ENCODE measurements around the gene LONP2. TPM values are rescaled to one million over a fixed set of nuclear protein-coding genes. Genes with fewer than 3 reads are reported as not detected.

Gene LONP2
- polyA plus RNA-seq, 3 donors = 21.5 to 35.6 (median 26.0) TPM

DNA sequence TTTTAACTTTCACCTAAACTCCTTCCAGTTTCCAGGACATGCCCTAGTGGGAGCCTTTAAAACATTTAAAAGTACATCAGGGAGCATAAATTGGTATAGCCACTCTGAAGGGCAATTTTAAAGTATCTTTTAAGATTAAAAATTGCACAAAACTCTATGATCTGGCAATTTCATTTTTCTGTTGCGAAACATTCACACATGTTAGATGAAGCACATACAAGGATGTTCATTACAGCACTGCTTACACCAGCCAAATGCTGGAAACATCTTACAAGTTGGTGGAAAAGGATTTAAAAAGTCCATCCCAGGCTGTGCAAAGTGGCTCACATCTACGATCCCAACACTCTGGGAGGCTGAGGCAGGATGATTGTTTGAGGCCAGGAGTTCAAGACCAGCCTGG is 26.4 kb upstream of the LONP2 start:
- H3K79me2 ChIP-seq (ENCODE audit: insufficient read depth, low read length) = no peaks in the 10 kb centered on the region
- H4K20me1 ChIP-seq (ENCODE audit: insufficient read depth, low read length) = no peaks in the 10 kb centered on the region
- H3K27ac Mint-ChIP-seq = no peak overlapping the region
- WGBS (ENCODE audit: insufficient coverage) = no CpG with 5 or more reads among the region's 2 CpGs
- H3K27ac ChIP-seq (ENCODE audit: low read depth in 1 of 2, low read length in 2 of 2) = no peak overlapping the region
- no peak for DNase-seq
- no peak overlapping the region for H3K4me2 ChIP-seq (replicated peaks; ENCODE audit: extremely low read depth, low read length, poor library complexity, severe bottlenecking)
- no peaks in the 10 kb centered on the region for H3K9me3 ChIP-seq (replicated peaks in 1 of 2; ENCODE audit: control insufficient read depth in 1 of 2, insufficient read depth in 1 of 2, low read length in 2 of 2)
- H2AFZ ChIP-seq (ENCODE audit: insufficient read depth, low read depth, low read length, poor library complexity, severe bottlenecking) = no peak overlapping the region
- H3K4me1 ChIP-seq (ENCODE audit: control insufficient read depth in 1 of 2, insufficient read depth in 2 of 2, low read length in 2 of 2) = no peaks in the 10 kb centered on the region
- H3K4me3 ChIP-seq (replicated peaks in 1 of 3; ENCODE audit: low read depth in 2 of 3, low read length in 3 of 3) = no peak overlapping the region
- no peak overlapping the region for H3K4me3 Mint-ChIP-seq
- no peaks in the 10 kb centered on the region for H3K9me3 Mint-ChIP-seq
- peaks cover 0 to 6% (median 0%) of the 10 kb centered on the region in 3 donors for H3K27me3 Mint-ChIP-seq (ENCODE audit: low read depth in 3 of 3)
- TF ChIP-seq, protein P1, sequence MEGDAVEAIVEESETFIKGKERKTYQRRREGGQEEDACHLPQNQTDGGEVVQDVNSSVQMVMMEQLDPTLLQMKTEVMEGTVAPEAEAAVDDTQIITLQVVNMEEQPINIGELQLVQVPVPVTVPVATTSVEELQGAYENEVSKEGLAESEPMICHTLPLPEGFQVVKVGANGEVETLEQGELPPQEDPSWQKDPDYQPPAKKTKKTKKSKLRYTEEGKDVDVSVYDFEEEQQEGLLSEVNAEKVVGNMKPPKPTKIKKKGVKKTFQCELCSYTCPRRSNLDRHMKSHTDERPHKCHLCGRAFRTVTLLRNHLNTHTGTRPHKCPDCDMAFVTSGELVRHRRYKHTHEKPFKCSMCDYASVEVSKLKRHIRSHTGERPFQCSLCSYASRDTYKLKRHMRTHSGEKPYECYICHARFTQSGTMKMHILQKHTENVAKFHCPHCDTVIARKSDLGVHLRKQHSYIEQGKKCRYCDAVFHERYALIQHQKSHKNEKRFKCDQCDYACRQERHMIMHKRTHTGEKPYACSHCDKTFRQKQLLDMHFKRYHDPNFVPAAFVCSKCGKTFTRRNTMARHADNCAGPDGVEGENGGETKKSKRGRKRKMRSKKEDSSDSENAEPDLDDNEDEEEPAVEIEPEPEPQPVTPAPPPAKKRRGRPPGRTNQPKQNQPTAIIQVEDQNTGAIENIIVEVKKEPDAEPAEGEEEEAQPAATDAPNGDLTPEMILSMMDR (IDR thresholded peaks at IDR 0.05) = no peak
- peaks cover 5% of the 10 kb centered on the region for H3K4me1 Mint-ChIP-seq
- no peaks in the 10 kb centered on the region for H3K36me3 Mint-ChIP-seq
- H3K36me3 ChIP-seq (replicated peaks in 1 of 2; ENCODE audit: control insufficient read depth in 1 of 2, insufficient read depth in 2 of 2, low read length in 2 of 2) = no peaks in the 10 kb centered on the region
- no peaks in the 10 kb centered on the region for H3K27me3 ChIP-seq (ENCODE audit: control insufficient read depth in 2 of 2, insufficient read depth in 2 of 2, low read length in 2 of 2)
- intact Hi-C loops (cut with micrococcal nuclease) = no loop called here
- no peak overlapping the region for H3K9ac ChIP-seq (ENCODE audit: insufficient read depth, low read length, poor library complexity, severe bottlenecking)

DNA sequence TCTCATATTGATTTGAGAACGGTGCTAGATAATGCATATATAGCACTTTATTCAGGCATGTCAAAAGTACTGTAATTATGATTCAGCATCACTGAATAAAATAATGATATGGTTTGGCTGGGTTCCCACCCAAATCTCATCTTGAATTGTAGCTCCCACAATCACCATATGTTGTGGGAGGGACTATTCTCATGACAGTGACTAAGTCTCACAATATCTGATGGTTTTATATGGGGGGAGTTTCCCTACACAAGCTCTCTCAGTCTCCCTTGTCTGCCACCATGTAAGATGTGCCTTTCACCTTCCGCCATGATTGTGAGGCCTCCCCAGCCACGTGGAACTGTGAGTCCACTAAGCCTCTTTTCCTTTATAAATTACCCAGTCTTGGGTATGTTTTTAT is 25.6 kb upstream of the LONP2 start:
- no peaks in the 10 kb centered on the region for H3K4me1 ChIP-seq (ENCODE audit: control insufficient read depth in 1 of 2, insufficient read depth in 2 of 2, low read length in 2 of 2)
- Mint-ChIP-seq H3K9me3 (peaks cover 0 to 2% (median 0%) of the 10 kb centered on the region in 7 donors), H3K27ac (no peak overlapping the region), H3K36me3 (no peaks in the 10 kb centered on the region), H3K27me3 (ENCODE audit: low read depth in 3 of 3) (peaks cover 0 to 6% (median 0%) of the 10 kb centered on the region in 3 donors), H3K4me1 (peaks cover 5% of the 10 kb centered on the region), H3K4me3 (no peak overlapping the region)
- H3K36me3 ChIP-seq (replicated peaks in 1 of 2; ENCODE audit: control insufficient read depth in 1 of 2, insufficient read depth in 2 of 2, low read length in 2 of 2) = no peaks in the 10 kb centered on the region
- intact Hi-C loops (cut with micrococcal nuclease) = no loop called here
- WGBS (ENCODE audit: insufficient coverage) = no CpG with 5 or more reads among the region's 3 CpGs
- H3K79me2 ChIP-seq (ENCODE audit: insufficient read depth, low read length) = no peaks in the 10 kb centered on the region
- no peak overlapping the region for H3K27ac ChIP-seq (ENCODE audit: low read depth in 1 of 2, low read length in 2 of 2)
- no peak overlapping the region for H2AFZ ChIP-seq (ENCODE audit: insufficient read depth, low read depth, low read length, poor library complexity, severe bottlenecking)
- H3K9ac ChIP-seq (ENCODE audit: insufficient read depth, low read length, poor library complexity, severe bottlenecking) = no peak overlapping the region
- no peaks in the 10 kb centered on the region for H3K27me3 ChIP-seq (ENCODE audit: control insufficient read depth in 2 of 2, insufficient read depth in 2 of 2, low read length in 2 of 2)
- no peaks in the 10 kb centered on the region for H3K9me3 ChIP-seq (replicated peaks in 1 of 2; ENCODE audit: control insufficient read depth in 1 of 2, insufficient read depth in 1 of 2, low read length in 2 of 2)
- no peak for DNase-seq
- no peak overlapping the region for H3K4me2 ChIP-seq (replicated peaks; ENCODE audit: extremely low read depth, low read length, poor library complexity, severe bottlenecking)
- TF ChIP-seq, protein P1 (IDR thresholded peaks at IDR 0.05) = no peak
- no peak overlapping the region for H3K4me3 ChIP-seq (replicated peaks in 1 of 3; ENCODE audit: low read depth in 2 of 3, low read length in 3 of 3)
- H4K20me1 ChIP-seq (ENCODE audit: insufficient read depth, low read length) = no peaks in the 10 kb centered on the region
